GM18508 (cell line): Measurements from ENCODE around the gene CC2D2B.
"Not testable (repeated sequence)": the region's sequence is repeated elsewhere in the genome, so short reads cannot be mapped to it uniquely, and the experiment has no call there.

Experiments
- ATAC-seq: cut with Tn5 transposase; IDR thresholded peaks from one replicate; pipeline ENCODE4 v1.9.1; 2021; ENCODE audit warnings: moderate number of reproducible peaks; ENCODE audit not compliant: insufficient read depth, unreplicated experiment

Gene CC2D2B

DNA sequence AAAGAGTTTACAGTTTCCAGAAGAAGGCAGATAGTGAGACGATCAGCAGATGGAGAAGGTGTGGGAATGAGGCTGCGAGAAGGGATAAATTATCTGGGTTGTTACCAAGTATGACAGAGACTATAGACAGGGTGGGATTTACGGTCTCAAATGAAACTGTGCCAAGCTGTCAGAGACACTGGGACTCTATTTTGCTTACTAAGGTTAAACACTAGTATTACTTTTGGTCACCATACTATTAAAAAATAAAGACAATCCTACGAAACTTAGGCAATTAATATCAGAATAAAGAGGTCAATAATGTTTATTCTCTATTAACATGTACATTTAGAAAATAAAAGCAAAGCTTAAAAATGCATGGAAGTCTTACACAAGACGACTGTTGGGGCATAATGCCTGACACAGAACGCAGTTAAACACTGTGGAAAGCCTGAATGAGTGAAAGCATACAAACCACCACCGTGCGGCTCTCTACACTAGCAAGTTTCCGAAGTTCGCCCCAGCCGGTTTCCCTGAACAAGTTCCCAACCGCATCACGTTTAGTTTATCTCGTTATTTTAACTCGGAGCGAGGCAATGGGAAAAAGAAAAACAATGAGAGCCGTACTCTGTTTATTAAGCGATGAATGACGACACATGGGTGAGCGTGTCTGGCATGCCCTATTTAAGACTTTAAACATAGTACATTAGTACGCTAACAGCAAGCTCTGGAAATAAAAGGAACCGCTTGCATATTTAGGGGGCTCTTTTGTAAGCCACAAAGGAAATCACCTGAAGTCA lies 909 bp upstream of the CC2D2B start:
- no peak for ATAC-seq

DNA sequence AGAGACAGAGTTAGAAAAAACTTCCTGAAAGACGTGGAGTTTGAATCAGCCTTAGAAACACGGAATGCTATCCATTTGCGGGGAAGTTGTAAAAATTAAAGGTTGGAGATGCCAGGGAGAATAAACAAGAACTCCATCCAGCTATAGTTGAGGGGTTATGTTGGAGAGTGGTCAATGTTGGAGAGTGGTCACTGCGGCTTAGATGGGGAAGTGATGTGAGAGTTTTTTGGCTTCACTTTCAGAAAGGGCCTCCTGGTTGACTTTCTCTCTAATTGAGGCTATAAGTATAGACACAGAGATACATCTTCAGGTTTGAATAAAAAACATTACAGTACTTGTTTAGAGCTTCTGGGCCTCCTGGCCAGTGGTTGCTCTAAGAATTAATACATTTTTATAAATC lies 675 bp downstream of the CC2D2B start:
- ATAC-seq = no peak

GRCh38 chr10:95909561-95909960 lies 1.8 kb downstream of the CC2D2B start:
- ATAC-seq = no peak

DNA sequence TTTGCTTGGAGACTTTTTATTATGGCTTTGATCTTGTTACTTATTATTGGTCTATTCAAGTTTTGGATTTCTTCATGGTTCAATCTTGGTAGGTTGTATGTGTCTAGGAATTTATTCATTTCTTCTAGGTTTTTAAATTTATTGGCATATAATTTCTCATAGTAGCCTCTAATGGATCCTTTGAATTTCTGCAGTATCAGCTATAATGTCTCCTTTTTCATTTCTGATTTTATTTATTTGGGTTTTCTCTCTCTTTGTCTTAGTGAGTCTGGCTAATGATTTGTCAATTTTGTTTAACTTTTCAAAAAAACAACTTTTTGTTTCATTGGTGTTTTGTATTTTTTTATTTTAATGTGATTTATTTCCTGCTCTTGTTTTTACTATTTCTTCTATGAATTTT lies 8.3 kb downstream of the CC2D2B start:
- not testable (repeated sequence) for ATAC-seq

GRCh38 chr10:95920798-95921426 lies 13.1 kb downstream of the CC2D2B start:
- no peak for ATAC-seq

- ATAC-seq = no peak
Observed at GRCh38 chr10:95925033-95925432, 17.3 kb downstream of the CC2D2B start.

GRCh38 chr10:95935429-95935828 lies 27.7 kb downstream of the CC2D2B start:
- no peak for ATAC-seq

- no peak for ATAC-seq
Observed at GRCh38 chr10:95941115-95941514, 33.3 kb downstream of the CC2D2B start.

- ATAC-seq = no peak
Observed at GRCh38 chr10:95963202-95963990, 55.6 kb downstream of the CC2D2B start.

DNA sequence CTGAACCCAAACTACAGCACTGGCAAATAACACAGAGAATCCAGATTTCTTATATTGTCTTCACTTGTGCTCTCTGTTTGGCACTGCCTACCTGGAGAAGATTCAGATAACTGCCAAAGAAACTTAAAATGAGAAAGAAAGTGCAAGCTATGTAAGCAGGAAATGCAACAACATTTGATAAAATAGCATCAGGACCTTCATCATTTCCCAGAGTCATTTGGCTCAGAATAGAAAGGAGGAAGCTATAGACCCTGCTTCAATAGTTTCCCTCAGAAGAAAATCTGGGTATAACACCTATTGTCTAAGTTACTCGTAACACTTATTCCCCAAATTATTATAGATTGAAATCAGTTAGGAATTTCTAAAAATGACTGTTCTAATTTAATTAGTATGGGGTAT lies 56.2 kb downstream of the CC2D2B start:
- no peak for ATAC-seq

DNA sequence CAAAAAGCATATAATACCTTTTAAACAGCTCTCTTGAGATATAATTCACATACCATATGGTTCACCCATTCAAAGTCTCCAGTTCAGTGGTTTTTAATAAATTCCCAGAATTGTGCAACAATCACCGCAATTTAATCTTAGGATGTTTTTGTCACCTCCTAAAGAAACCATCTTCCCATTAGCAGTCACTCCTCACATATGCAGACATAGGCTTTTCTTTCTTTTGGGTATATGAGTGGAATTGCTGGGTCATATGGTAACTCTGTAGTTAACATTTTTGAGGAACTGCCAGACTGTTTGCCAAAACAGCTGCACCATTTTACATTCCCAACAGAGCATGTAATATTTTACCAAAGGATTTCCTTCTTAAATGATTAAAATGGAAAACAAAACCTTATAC lies 57.0 kb downstream of the CC2D2B start:
- no peak for ATAC-seq

DNA sequence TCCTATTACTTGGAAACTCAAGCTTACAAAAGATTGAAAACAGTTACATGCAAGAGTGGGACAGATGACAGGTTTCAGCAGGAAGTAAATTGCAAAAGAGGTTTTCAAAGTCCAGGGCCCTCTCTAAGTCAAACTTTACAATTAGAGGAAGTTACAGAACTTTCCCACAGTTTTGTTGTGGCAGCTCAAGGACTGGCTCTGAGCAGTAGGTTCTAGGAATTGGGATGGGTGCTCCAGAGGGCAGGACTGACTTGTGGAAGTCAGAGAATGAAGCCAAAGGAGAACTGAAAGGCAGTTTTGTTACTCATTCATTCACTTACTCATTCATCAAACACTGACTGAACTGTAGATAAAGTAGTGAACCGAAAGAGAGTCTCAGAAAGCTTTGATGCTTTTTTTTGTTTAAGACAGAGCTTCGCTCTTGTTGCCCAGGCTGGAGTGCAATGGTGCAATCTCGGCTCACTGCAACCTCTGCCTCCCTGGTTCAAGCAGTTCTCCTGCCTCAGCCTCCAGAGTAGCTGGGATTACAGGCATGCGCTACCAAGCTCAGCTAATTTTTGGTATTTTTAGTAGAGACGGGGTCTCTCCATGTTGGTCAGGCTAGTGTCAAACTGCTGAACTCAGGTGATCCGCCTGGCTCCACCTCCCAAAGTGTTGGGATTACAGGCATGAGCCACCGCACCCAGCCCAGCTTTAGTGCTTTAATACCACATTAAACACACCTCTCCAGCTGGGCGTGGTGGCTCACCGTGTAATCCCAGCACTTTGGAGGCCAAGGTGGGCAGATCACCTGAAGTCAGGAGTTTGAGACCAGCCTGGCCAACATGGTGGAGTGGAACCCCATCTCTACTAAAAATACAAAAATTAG lies 68.8 kb downstream of the CC2D2B start:
- ATAC-seq = no peak

DNA sequence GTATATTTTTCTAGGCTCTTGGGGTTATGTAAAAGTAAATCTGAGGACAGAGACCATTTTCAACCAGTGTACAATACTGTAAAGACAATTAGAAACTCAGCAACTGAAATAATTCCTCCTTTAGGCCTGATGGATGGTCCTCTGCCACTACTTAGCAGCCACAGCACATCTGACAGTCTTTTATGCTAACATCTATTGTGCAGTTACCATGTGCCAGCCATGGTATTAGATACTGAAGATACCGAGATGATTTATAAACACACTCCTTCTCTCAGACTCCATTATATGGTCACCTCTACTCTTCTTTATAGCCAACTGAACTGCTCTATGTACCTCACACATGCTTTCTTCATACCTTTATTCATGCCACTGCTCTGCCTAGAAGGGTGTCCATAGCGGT lies 74.4 kb downstream of the CC2D2B start:
- no peak for ATAC-seq

- ATAC-seq = no peak
Observed at GRCh38 chr10:95987685-95988426, 80.1 kb downstream of the CC2D2B start.

DNA sequence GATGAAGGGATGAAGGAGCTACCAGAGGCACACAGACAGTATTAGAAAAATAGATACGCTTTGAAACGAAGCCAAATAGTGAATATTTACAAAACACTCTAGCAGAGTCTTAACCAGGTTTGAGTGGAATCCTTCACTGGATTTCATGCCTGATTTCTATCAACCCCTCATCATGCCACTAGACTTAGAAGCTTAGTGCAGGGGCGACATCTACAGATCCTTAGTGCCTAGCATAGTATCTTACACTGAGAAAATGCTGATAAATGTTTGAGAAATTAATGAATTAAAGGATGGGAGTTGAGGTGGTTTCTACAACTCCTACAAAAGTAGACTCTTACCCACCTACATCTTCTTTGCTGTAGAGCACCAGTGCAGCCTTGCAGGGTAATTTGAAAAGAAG lies 80.9 kb downstream of the CC2D2B start:
- ATAC-seq = no peak

DNA sequence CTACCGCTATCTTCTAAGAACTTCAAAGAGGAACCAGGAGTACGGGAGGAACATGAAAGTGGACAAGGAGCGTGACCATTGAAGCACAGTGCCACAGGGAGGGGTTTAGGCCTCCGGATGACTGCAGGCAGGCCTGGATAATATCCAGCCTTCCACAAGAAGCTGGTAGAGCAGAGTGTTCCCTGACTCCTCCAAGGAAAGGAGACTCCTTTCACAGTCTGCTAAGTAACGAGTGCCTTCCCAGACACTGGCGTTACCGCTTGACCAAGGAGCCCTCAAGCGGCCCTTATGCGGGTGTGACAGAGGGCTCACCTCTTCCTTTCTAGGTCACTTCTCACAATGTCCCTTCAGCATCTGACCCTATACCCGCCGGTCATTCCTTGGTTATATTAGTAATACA lies 86.6 kb downstream of the CC2D2B start:
- ATAC-seq = not testable (repeated sequence)

DNA sequence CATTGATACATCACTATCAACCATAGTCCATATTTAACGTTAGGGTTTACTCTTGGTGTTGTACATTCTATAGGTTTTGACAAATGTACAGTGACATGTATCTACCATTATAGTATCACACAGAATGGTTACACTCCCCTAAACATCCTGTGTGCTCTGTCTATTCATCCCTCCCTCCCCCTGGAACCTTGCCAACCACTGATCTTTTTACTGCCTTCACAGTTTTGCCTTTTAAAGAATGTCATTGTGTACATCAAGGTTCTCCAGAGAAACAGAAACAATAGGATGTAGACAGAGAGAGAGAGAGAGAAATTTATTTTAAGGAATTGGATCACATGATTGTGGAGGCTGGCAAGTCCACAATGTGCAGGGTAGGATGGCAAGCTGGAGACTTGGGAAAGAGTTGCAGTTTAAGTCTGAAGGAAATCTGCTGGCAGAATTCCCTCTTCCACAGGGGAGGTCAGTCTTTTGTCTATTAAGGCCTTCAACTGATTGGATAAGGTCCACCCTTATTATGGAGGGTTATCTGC lies 90.5 kb downstream of the CC2D2B start:
- ATAC-seq = no peak

DNA sequence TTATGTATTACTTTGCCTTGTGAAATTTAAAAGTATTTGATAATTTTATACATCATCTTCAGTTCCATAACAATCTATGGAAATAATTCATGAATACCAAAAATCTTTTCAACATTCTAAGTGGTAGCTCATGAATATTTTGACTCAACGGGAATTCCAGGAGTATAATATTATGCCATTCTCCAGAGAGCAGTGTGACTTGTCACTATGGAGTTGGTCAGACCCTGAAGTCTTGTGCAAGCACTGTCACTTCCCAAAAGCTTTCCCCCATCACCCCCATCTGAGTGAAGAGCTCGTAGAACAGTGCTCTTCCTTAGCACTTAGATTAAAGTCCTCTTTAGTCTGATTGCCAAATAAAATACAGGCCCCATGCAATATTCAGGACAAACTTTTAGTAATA lies 106.2 kb downstream of the CC2D2B start:
- ATAC-seq = no peak

- no peak for ATAC-seq
Observed at GRCh38 chr10:96014473-96015102, 106.8 kb downstream of the CC2D2B start.
